ENCODE data around the gene TMEM30B.

Gene TMEM30B, protein sequence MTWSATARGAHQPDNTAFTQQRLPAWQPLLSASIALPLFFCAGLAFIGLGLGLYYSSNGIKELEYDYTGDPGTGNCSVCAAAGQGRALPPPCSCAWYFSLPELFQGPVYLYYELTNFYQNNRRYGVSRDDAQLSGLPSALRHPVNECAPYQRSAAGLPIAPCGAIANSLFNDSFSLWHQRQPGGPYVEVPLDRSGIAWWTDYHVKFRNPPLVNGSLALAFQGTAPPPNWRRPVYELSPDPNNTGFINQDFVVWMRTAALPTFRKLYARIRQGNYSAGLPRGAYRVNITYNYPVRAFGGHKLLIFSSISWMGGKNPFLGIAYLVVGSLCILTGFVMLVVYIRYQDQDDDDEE

DNA sequence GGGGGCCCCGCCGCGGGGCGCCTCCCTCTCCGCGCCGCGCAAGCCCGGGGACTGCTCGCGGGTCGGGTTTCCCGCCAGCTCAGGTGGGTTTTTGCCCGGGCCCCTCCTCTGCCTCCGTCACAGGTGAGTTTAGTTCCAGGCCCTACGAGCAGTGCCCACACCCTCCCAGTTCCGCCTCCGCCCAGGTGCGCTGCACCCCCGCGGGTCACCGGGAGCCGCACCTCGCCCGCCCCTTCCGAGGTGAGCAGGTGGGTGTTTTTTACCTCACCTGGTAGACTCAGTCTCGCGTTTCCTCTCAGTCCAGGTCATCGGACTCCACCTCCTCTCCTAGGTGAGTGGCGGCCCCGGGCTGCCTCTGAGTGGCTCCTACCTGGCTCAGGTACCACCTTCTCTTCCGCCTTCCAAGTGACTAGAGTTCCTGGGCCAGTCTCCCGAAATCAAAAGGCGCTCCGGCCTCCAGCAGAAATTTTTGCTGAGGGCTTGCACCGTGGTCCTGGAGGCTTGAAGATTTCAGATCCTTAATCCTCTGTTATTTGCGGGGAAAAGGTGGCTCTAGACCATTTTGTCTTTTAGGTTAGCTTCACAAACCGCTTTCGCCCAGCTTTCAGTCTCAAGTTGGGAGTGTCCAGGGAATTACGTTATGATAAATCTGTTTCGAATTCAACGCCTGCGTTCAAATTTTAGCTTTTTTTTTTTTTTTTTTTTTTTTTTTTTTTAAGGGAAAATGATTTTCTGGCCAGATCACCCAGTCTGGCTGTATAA lies at the start of gene TMEM30B:
Gene TMEM30B, minus strand, starts transcription at position 153 of the 762 bp plus-strand sequence. CDS start 191 bp downstream, outside the sequence.
- H3K4me3 ChIP-seq (ENCODE audit: low read length): peak within 1 kb of the TSS; percentile 73
- no peaks in the 10 kb centered on the region for H3K9me3 ChIP-seq (ENCODE audit: insufficient read depth, low read depth, low read length)
- no peaks in the 10 kb centered on the region for H3K36me3 ChIP-seq (ENCODE audit: insufficient read depth, low read depth, low read length)
- H3K9ac ChIP-seq (ENCODE audit: low read depth, low read length): peak within 1 kb of the TSS; percentile 66; the same call in 1 of the 2 replicates
- H3K27ac ChIP-seq (ENCODE audit: low read length): no peak within 1 kb of the TSS
- no peaks in the 10 kb centered on the region; the same call in 1 of the 2 replicates for H3K4me1 ChIP-seq (ENCODE audit: insufficient read depth, low read length)
- peaks cover 35% of the 10 kb centered on the region for H3K27me3 ChIP-seq (ENCODE audit: insufficient read depth, low read length)

DNA sequence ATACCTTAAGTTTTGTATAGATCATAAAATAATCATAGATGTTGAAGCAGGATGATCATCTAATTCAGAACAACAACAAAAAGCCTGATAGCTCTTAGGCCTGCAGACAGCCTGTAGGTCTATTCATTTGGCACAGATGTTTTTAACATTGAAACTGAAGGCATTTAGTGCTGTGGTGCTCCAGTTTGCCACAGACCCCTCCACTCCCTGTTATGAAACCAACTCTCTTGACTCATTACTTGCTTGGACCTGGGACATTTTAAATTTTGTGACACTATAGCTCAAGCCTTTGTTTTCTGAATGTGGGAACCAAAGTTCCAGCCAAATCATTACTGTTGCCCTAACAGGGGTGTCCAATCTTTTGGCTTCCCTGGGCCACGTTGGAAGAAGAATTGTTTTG lies 49.4 kb upstream of the TMEM30B start:
- Histone ChIP-seq H3K27me3 (ENCODE audit: insufficient read depth, low read length) (no peaks in the 10 kb centered on the region), H3K9ac (ENCODE audit: low read depth, low read length) (no peak overlapping the region), H3K9me3 (ENCODE audit: insufficient read depth, low read depth, low read length) (peaks cover 7% of the 10 kb centered on the region; the same call in 1 of the 2 replicates), H3K4me3 (ENCODE audit: low read length) (no peak overlapping the region), H3K27ac (ENCODE audit: low read length) (no peak overlapping the region), H3K4me1 (ENCODE audit: insufficient read depth, low read length) (peaks cover 5% of the 10 kb centered on the region; the same call in 1 of the 2 replicates), H3K36me3 (ENCODE audit: insufficient read depth, low read depth, low read length) (no peaks in the 10 kb centered on the region)

DNA sequence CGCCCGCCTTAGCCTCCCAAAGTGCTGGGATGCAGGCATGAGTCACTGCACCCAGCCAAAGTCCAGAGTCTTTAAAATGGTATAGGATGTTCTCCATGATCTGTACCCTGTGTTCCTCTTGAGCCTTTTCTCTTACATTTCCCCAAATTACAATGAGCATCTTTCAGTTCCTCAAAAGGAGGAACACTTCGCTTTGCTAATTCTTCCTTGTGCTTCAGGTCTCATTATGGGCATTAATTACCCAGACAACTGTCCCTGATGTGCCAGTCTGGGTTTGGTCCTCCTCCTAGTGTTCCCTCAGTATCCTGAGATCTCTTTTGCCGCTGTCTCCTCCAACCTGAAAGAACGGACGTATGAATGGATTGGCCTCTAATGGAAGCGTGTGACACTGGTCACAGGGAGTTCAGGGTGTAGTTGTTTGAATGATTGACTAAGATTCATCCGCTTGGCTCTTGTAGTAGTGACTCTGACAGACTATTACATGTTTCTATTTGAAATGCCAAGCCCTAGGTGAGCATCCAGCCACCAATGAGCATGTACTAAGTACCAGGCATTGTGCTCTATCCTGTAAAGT lies 48.4 kb upstream of the TMEM30B start:
- no peaks in the 10 kb centered on the region for H3K27me3 ChIP-seq (ENCODE audit: insufficient read depth, low read length)
- no peak overlapping the region for H3K27ac ChIP-seq (ENCODE audit: low read length)
- no peak overlapping the region for H3K9ac ChIP-seq (ENCODE audit: low read depth, low read length)
- H3K36me3 ChIP-seq (ENCODE audit: insufficient read depth, low read depth, low read length): no peaks in the 10 kb centered on the region
- no peak overlapping the region for H3K4me3 ChIP-seq (ENCODE audit: low read length)
- H3K9me3 ChIP-seq (ENCODE audit: insufficient read depth, low read depth, low read length): peaks cover 11% of the 10 kb centered on the region; the same call in 1 of the 2 replicates
- H3K4me1 ChIP-seq (ENCODE audit: insufficient read depth, low read length): peaks cover 5% of the 10 kb centered on the region; the same call in 1 of the 2 replicates

DNA sequence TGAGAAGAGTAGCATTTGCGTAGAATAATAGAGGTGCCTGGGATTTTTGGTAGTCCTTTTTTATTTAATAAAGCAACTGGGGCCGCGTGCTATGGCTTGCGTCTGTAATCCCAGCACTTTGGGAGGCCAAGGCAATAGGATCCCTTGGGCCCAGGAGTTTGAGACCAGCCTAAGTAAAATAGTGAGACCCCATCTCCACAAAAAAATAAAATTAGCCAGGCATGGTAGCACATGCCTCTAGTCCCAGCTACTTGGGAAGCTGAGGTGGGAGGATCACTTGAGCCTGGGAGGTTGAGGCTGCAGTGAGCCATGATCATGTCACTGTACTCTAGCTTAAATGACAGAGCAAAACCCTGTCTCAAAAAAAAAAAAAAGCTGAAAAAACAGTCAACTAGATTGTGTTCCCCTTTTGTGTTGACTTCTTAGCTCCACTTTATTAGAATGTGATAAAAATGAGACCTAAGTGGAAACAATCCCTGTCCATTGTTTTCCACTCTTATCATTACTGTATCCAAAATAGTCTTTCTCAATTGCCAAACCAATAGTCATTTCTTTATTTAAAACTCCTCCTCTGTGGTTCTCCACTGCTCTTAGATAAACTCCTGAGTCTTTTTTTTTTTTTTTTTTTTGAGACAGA lies 47.6 kb upstream of the TMEM30B start:
- Histone ChIP-seq H3K36me3 (ENCODE audit: insufficient read depth, low read depth, low read length) (no peaks in the 10 kb centered on the region), H3K27me3 (ENCODE audit: insufficient read depth, low read length) (peaks cover 5% of the 10 kb centered on the region), H3K9me3 (ENCODE audit: insufficient read depth, low read depth, low read length) (peaks cover 11% of the 10 kb centered on the region; the same call in 1 of the 2 replicates), H3K4me1 (ENCODE audit: insufficient read depth, low read length) (peaks cover 2% of the 10 kb centered on the region; the same call in 1 of the 2 replicates), H3K9ac (ENCODE audit: low read depth, low read length) (no peak overlapping the region), H3K27ac (ENCODE audit: low read length) (no peak overlapping the region), H3K4me3 (ENCODE audit: low read length) (no peak overlapping the region)

DNA sequence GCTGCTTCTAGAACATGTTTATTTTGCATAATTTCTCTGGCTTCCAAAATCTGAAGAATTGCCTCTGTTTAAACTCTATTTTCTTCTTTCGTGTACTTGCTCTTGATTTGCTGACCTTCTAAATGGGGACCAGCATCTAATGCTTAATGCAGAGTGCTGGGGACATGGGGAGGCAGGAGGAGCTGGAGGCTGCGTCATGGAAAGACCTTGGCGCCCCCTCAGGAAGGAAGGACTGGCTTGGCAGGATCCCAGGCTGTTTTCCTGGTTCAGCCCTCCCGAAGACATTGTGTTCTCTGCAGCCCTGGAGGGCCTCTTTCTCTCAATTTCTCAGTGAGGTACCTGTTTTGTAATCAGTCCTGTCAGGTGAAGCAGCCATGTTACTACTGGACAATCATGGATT lies 45.7 kb upstream of the TMEM30B start:
- H3K4me1 ChIP-seq (ENCODE audit: insufficient read depth, low read length): peaks cover 5% of the 10 kb centered on the region; the same call in 1 of the 2 replicates
- H3K36me3 ChIP-seq (ENCODE audit: insufficient read depth, low read depth, low read length): no peaks in the 10 kb centered on the region
- H3K4me3 ChIP-seq (ENCODE audit: low read length): no peak overlapping the region
- H3K9me3 ChIP-seq (ENCODE audit: insufficient read depth, low read depth, low read length): peaks cover 11% of the 10 kb centered on the region; the same call in 1 of the 2 replicates
- no peak overlapping the region for H3K27ac ChIP-seq (ENCODE audit: low read length)
- H3K27me3 ChIP-seq (ENCODE audit: insufficient read depth, low read length): peaks cover 24% of the 10 kb centered on the region
- no peak overlapping the region for H3K9ac ChIP-seq (ENCODE audit: low read depth, low read length)

DNA sequence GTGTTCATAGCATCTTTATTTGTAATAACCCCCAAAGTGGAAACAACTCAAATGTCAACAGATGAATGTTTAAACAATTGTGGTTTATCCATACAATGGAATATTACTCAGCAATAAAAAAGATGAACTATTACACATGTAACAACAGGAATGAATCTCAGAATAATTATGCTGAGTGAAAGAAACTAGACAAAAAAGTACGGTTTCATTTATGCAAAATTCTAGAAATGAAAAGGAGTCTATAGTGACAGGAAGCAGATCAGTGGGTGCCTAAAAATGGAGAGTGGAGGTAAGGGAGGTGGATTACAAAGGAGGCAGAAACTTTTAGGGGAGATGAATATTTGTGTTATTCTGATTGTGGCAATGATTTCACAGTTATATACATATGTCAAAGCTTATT lies 45.0 kb upstream of the TMEM30B start:
- peaks cover 11% of the 10 kb centered on the region; the same call in 1 of the 2 replicates for H3K9me3 ChIP-seq (ENCODE audit: insufficient read depth, low read depth, low read length)
- peaks cover 5% of the 10 kb centered on the region; the same call in 1 of the 2 replicates for H3K4me1 ChIP-seq (ENCODE audit: insufficient read depth, low read length)
- H3K4me3 ChIP-seq (ENCODE audit: low read length): no peak overlapping the region
- no peak overlapping the region for H3K27ac ChIP-seq (ENCODE audit: low read length)
- H3K27me3 ChIP-seq (ENCODE audit: insufficient read depth, low read length): peaks cover 31% of the 10 kb centered on the region
- H3K9ac ChIP-seq (ENCODE audit: low read depth, low read length): no peak overlapping the region
- H3K36me3 ChIP-seq (ENCODE audit: insufficient read depth, low read depth, low read length): no peaks in the 10 kb centered on the region

DNA sequence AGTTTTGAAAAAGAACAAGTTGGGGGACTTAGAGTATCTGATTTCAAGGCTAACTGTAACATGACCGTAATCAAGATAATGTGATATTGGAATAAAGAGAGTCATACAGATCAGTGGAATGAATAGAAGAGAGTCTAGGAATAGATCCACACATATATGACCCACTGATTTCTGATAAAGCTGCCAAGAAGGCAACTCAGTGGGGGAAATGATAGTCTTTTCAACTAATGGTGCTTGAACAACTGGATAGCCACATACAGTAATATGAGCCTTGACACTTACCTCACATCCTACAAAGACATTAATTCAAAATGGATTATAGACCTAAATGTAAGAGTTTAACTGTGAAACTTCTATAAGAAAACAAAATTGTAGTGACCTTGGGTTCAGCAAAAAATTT lies 44.0 kb upstream of the TMEM30B start:
- no peak overlapping the region for H3K9ac ChIP-seq (ENCODE audit: low read depth, low read length)
- no peak overlapping the region for H3K4me3 ChIP-seq (ENCODE audit: low read length)
- H3K9me3 ChIP-seq (ENCODE audit: insufficient read depth, low read depth, low read length): peaks cover 11% of the 10 kb centered on the region; the same call in 1 of the 2 replicates
- no peaks in the 10 kb centered on the region for H3K36me3 ChIP-seq (ENCODE audit: insufficient read depth, low read depth, low read length)
- peaks cover 39% of the 10 kb centered on the region for H3K27me3 ChIP-seq (ENCODE audit: insufficient read depth, low read length)
- H3K27ac ChIP-seq (ENCODE audit: low read length): no peak overlapping the region
- peaks cover 5% of the 10 kb centered on the region; the same call in 1 of the 2 replicates for H3K4me1 ChIP-seq (ENCODE audit: insufficient read depth, low read length)

DNA sequence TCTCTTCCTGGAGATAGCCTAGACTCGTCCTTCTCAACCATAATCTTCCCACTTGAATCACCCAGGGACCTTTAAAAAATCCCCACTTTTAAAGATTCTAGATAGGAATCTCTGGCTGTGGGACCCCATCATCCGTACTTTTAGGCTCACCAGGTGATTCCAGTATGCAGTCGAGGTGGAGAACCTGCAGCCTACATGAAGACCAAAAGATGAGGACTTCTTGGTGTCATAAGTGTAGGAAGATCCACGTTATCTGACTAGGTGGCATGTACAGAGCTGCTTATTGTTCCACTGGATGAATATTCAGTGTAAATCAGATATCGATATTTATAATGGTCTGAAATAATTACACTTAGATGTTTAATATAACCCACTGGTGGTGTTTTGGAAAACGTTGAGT lies 42.8 kb upstream of the TMEM30B start:
- Histone ChIP-seq H3K9me3 (ENCODE audit: insufficient read depth, low read depth, low read length) (peaks cover 11% of the 10 kb centered on the region; the same call in 1 of the 2 replicates), H3K36me3 (ENCODE audit: insufficient read depth, low read depth, low read length) (no peaks in the 10 kb centered on the region), H3K27me3 (ENCODE audit: insufficient read depth, low read length) (peaks cover 47% of the 10 kb centered on the region), H3K4me3 (ENCODE audit: low read length) (no peak overlapping the region), H3K9ac (ENCODE audit: low read depth, low read length) (no peak overlapping the region), H3K4me1 (ENCODE audit: insufficient read depth, low read length) (peaks cover 5% of the 10 kb centered on the region; the same call in 1 of the 2 replicates), H3K27ac (ENCODE audit: low read length) (no peak overlapping the region)

DNA sequence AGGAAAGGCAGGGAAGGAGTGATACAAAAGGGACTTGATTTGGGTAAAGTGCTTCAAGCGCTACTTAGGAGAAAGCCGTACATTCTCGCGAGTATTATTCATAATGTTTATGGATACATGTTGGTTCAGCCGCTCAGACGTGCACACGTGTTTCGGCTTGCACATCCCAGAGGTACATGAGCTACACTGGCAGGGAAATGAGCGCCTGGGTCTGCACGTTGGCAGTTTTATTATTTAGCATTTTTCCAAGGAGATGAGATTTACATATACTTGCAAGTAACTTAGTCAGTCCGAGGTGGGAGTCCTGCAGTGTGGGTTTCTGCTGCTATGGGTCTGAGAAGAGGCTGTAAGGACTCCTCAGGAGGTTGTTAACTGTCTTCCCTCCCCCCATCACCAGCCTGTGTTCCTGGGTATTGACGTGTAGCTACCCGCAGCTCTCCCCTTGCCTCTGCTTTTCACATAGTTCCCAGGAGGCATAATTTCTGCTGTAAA lies 41.7 kb upstream of the TMEM30B start:
- Histone ChIP-seq H3K9ac (ENCODE audit: low read depth, low read length) (peak overlapping the region; percentile 10; the same call in 1 of the 2 replicates), H3K36me3 (ENCODE audit: insufficient read depth, low read depth, low read length) (no peaks in the 10 kb centered on the region), H3K4me1 (ENCODE audit: insufficient read depth, low read length) (peaks cover 5% of the 10 kb centered on the region; the same call in 1 of the 2 replicates), H3K27me3 (ENCODE audit: insufficient read depth, low read length) (peaks cover 47% of the 10 kb centered on the region), H3K27ac (ENCODE audit: low read length) (no peak overlapping the region), H3K9me3 (ENCODE audit: insufficient read depth, low read depth, low read length) (peaks cover 11% of the 10 kb centered on the region; the same call in 1 of the 2 replicates), H3K4me3 (ENCODE audit: low read length) (peak overlapping the region; percentile 67)

DNA sequence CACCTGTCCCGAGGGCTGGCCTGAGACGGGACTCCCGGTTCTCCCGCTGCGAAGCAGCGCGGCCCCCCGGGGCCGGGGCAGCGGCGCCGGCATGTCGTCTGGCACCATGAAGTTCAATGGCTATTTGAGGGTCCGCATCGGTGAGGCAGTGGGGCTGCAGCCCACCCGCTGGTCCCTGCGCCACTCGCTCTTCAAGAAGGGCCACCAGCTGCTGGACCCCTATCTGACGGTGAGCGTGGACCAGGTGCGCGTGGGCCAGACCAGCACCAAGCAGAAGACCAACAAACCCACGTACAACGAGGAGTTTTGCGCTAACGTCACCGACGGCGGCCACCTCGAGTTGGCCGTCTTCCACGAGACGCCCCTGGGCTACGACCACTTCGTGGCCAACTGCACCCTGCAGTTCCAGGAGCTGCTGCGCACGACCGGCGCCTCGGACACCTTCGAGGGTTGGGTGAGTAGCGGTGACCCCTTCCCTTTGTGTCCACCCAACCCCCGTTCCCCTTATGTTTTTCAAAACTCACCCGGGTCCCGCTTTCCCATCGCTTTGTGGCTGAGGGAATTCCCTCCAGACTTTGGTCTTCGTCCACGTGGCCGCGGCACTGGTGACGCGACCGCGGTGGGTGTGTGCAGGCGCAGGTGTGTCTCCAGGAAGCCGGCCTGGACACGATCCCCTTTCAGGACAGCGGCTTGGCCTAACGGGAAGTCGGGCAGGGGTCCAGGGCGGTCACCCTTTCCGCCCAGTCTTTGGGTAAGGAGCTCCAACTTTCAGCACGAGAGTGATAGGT lies 41.1 kb upstream of the TMEM30B start:
- Histone ChIP-seq H3K27ac (ENCODE audit: low read length) (no peak overlapping the region), H3K36me3 (ENCODE audit: insufficient read depth, low read depth, low read length) (no peaks in the 10 kb centered on the region), H3K27me3 (ENCODE audit: insufficient read depth, low read length) (peaks cover 47% of the 10 kb centered on the region), H3K4me3 (ENCODE audit: low read length) (peak overlapping the region; percentile 67), H3K4me1 (ENCODE audit: insufficient read depth, low read length) (peaks cover 5% of the 10 kb centered on the region; the same call in 1 of the 2 replicates), H3K9me3 (ENCODE audit: insufficient read depth, low read depth, low read length) (peaks cover 11% of the 10 kb centered on the region; the same call in 1 of the 2 replicates), H3K9ac (ENCODE audit: low read depth, low read length) (peak overlapping the region; percentile 21; the same call in 1 of the 2 replicates)
